Measurements from ENCODE around the gene STUM.

The STUM gene

GRCh38 chr1:226531360-226532093 lies 17.0 kb upstream of the STUM start:
- intact Hi-C loops (cut with DNase I): no loop called here
- no peak for DNase-seq

DNA sequence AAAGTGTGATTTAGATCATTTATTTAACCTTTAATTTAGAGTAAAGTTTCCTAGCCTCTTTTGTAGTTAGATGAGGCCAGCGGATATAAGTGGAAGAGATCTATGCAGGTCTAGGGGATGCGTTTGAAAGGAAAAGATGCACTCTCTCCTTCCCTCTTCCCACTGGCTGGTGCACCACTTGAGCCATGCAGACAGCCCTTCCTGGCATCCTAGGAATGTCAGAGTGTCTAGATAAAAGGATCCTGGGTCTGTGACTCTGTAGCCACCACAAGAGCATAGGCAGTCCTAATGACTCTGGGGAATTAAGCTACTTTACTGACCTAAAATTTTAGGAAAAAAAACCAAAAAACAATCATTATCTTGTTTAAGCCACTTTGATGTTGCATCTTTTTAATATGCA lies 16.0 kb upstream of the STUM start:
- intact Hi-C loops (cut with DNase I): no loop called here
- DNase-seq: no peak

DNA sequence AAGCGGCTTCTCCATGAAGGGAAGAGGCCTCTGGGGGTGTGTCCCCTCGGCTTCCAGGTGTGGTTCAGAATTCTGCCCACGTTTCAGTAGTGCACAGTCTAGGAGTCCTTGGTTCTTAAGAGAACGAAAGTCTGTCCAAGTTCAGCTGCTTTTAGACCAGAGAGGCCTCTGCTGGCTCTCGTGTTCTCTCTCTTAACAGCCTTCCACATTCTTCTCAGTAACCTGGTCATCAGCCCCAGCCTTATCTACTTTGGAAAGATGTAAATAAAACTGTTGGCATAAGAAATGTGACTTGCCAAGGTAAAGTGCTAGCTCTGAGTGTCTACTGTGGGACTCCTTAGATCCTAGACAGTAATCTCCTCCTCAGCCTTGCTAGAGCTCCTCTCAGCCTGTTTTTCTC lies 15.3 kb upstream of the STUM start:
- DNase-seq: no peak
- intact Hi-C loops (cut with DNase I): no loop called here

GRCh38 chr1:226534098-226534497 lies 14.5 kb upstream of the STUM start:
- intact Hi-C loops (cut with DNase I): no loop called here
- no peak for DNase-seq

GRCh38 chr1:226534645-226535044 lies 13.9 kb upstream of the STUM start:
- intact Hi-C loops (cut with DNase I): no loop called here
- no peak for DNase-seq

DNA sequence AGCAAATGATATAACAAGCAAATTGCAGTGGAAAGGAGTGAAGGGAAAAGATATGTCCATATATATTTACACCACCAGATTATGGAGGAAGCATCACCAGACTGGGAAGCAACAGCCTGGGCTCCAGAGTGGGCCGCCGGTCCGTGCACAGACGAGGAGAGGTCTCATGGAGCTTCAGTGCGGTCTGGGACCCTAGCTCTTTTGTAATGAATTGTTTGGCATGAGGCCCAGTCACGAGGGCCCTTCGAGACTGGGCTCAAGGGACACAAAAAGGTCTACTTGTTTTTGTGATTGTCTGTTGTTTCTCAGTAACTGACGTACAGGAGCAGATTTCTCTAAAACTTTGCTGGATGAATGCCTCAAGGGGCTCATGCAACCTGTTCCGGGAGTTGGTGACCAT lies 12.9 kb upstream of the STUM start:
- no peak for DNase-seq
- intact Hi-C loops (cut with DNase I): no loop called here

DNA sequence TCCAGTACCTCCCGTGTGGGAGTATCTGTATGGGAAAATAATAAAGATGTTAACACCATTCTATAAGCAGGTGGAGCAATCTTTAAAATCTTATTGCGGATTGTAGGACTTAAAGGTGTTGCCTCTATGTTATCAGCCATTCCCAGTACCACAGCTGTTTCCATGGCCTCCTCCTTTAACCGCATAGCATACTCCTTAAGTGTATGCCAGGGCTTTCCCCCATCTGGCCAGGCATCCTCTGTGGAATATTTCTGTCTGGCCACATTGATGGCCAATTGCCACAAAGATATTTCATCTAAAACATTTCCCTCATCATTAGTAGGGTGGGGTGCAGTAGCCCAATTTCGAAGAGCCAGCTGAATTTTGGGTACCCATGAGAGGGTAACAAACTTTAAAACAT lies 7.3 kb upstream of the STUM start:
- intact Hi-C loops (cut with DNase I): no loop called here
- no peak for DNase-seq

- intact Hi-C loops (cut with DNase I): no loop called here
- DNase-seq: peak in 4 of 42 donors; percentile 29 to 67 (median 36)
Observed at GRCh38 chr1:226541631-226542622, 6.6 kb upstream of the STUM start.

DNA sequence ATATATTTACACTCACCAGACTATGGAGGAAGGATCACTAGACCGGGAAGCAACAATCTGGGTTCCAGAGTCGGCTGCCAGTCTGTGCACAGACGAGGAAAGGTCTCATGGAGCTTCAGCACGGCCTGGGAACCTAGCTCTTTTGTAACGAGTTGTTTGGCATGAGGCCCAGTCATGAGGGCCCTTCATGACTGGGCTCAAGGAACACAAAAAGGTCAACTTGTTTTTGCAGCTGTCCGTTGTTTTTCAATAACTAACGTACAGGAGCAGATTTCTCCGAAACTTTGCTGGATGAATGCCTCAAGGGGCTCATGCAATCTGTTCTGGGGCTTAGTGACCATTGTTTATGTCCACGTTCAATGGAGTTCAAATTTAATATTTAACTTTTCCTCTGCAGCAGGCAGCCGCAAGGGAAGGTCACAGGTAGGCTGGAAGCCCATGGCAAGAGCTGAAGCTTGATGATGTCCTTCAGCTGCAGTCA lies 5.9 kb upstream of the STUM start:
- intact Hi-C loops (cut with DNase I): no loop called here
- DNase-seq: no peak

DNA sequence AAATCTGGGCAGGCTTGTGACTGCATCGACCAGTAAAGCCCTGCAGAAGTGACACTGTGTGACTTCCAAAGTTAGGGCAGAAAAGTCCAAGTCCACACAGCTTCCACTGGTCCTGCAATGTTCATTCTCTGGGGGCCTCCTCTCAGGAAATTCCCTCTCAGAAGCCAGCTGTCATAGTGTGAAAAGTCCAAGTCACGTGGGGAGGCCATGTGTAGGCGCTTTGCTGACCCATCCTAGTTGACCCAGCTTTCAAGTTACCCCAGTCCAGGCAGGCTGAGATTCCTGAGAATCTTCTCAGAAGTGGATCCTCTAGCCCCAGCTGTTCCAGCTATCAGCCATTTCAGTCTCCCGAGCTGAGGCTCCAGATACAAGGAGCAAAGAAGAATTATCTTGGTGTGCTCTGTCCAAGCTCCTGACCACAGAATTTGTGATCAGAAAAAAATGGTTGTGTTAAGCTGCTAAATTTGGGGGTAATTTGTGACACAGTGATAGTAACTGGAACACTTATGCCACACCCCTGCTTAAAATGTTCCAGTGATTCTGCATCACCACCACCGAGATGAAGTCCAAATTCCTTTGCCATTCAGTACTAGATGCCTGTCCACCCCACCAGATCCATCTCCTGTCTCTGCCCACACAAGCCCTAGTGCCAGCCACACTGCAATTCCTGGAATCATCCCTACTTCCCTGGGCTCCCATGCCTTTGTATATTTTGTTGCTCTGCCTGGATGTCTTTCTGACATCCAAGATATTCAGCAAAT lies 2.5 kb upstream of the STUM start:
- intact Hi-C loops (cut with DNase I): loop anchor here (5.0 kb wide), 1 partner anchor 61 kb away; no protein-coding TSS in a partner anchor
- DNase-seq: no peak

DNA sequence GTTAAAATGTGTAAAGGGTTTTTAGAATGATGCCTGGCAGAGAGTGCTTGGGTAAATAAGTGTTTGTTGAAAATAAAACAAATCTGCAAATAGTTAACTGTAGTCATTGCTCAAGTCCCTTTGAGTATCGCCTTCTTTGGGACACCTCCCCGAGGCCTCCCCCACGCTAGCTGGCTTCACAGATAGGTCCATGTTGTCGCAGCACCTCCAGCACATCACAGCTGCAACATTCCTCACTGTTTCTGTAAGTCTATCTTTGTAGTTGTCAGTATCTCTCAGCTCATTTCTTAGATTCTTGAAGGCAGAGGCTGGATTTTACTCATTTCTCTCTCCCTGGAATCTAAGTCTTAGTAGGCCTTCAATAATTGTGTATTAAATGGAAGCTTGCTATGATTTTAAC lies 1.6 kb upstream of the STUM start:
- intact Hi-C loops (cut with DNase I): loop anchor here (5.0 kb wide), 1 partner anchor 60 kb away; no protein-coding TSS in a partner anchor
- DNase-seq: no peak

DNA sequence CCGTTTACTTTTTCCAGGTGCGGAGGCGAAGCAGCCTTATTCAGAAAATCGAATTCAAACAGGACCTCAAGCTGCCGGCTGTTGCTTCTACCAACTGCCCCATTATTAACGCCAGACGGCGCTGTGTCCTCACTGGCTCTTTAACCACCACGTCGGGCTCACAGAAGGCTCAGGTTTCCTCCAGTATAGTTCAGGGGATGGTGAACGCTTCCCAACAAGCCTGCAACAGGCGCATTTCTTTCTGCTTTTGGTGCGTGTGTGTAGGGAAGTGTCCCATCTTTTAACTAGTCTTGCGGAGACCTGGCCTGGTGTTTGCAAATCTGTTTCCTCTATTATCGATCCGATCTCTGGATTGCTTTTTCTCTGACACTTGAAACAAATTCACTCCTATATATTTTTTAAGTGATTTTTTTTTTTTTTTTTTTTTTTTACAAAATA lies 791 bp upstream of the STUM start:
- peak; percentile 70 to 94 (median 85) for DNase-seq
- intact Hi-C loops (cut with DNase I): loop anchor here (5.0 kb wide), 1 partner anchor 60 kb away; no protein-coding TSS in a partner anchor

GRCh38 chr1:226549094-226549936 lies 751 bp downstream of the STUM start:
- intact Hi-C loops (cut with DNase I): loop anchor here (5.0 kb wide), 1 partner anchor 58 kb away; no protein-coding TSS in a partner anchor
- DNase-seq: peak in 4 of 42 donors; percentile 10 to 42 (median 36)

- peak in 40 of 42 donors; percentile 48 to 90 (median 72) for DNase-seq
- intact Hi-C loops (cut with DNase I): loop anchor here (5.0 kb wide), 1 partner anchor 57 kb away; no protein-coding TSS in a partner anchor
Observed at GRCh38 chr1:226549937-226550671, 1.5 kb downstream of the STUM start.

- no peak for DNase-seq
- intact Hi-C loops (cut with DNase I): no loop called here
Observed at GRCh38 chr1:226550672-226551041, 2.1 kb downstream of the STUM start.

GRCh38 chr1:226551299-226551698 lies 2.7 kb downstream of the STUM start:
- intact Hi-C loops (cut with DNase I): no loop called here
- peak in 2 of 42 donors; percentile 13 to 15 for DNase-seq

GRCh38 chr1:226552061-226552460 lies 3.5 kb downstream of the STUM start:
- no peak for DNase-seq
- intact Hi-C loops (cut with DNase I): no loop called here

Data from head of caudate nucleus (tissue), 42 donors.